Coronary artery (tissue), 2 donors: ENCODE data around the gene KCNH3.

Source experiments
- DNase-seq: peaks from one replicate; pipeline ENCODE4 v3.0.0-alpha.2; 2017; ENCODE audit warnings: low spot score
- H3K27ac ChIP-seq, 2 donors: fragments of 200-600 bp; sonication (generic); one replicate each; pipeline ENCODE4 v1.5.1; 2016 to 2019
- H3K4me3 ChIP-seq: fragments of 200-600 bp; sonication (generic); 2 replicates; pipeline ENCODE4 v1.5.1; 2016; ENCODE audit warnings: mild to moderate bottlenecking, moderate library complexity
- CTCF ChIP-seq: fragments of 200-600 bp; sonication (generic); IDR thresholded peaks from one replicate; pipeline ENCODE4 v1.5.1; 2019; ENCODE audit warnings: antibody characterized with exemption

The KCNH3 gene

GRCh38 chr12:49538510-49539403 is at the start of gene KCNH3:
TSS of gene KCNH3 (plus strand) at chr12:49539030. CDS start at chr12:49539417, 387 bp downstream.
- no peak for TF ChIP-seq CTCF
- H3K4me3 ChIP-seq, result peak within 1 kb of the TSS; percentile 73
- peak; percentile 82 for DNase-seq
- H3K27ac ChIP-seq, result no peak within 1 kb of the TSS

GRCh38 chr12:49489154-49489553 is 49.7 kb upstream of the KCNH3 start:
- no peak for TF ChIP-seq CTCF
- no peak for DNase-seq
- no peak overlapping the region for H3K27ac ChIP-seq
- H3K4me3 ChIP-seq, result no peak overlapping the region

DNA sequence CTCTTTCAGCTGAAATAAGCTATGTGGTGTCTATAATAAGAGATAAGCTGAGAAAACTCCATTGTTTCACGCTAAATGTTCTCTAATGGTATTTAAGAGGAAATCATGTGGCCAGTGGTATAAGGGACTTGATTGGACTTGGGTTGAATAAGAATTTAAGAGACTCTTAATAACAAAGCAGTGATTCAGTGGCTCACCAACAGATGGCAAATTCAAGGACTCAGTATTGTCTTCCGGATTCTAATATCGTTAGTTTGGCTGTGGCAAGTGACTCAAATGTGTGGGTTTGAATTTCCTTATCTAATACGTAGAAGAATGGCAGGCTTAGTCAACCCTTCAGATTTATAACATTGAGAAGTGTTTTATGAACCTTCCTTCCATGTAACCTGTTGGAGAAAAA is 49.1 kb upstream of the KCNH3 start:
- no peak for DNase-seq
- no peak overlapping the region for H3K4me3 ChIP-seq
- TF ChIP-seq CTCF, result no peak

GRCh38 chr12:49491823-49492222 is 47.0 kb upstream of the KCNH3 start:
- DNase-seq, result no peak
- Histone ChIP-seq H3K4me3 (no peak overlapping the region), H3K27ac (no peak overlapping the region)
- no peak for TF ChIP-seq CTCF

More for the DNA sequence above, 49.1 kb upstream of the KCNH3 start:
- no peak overlapping the region for H3K27ac ChIP-seq

GRCh38 chr12:49493900-49494299 is 44.9 kb upstream of the KCNH3 start:
- no peak overlapping the region for H3K27ac ChIP-seq
- no peak for TF ChIP-seq CTCF
- DNase-seq, result no peak
- no peak overlapping the region for H3K4me3 ChIP-seq

DNA sequence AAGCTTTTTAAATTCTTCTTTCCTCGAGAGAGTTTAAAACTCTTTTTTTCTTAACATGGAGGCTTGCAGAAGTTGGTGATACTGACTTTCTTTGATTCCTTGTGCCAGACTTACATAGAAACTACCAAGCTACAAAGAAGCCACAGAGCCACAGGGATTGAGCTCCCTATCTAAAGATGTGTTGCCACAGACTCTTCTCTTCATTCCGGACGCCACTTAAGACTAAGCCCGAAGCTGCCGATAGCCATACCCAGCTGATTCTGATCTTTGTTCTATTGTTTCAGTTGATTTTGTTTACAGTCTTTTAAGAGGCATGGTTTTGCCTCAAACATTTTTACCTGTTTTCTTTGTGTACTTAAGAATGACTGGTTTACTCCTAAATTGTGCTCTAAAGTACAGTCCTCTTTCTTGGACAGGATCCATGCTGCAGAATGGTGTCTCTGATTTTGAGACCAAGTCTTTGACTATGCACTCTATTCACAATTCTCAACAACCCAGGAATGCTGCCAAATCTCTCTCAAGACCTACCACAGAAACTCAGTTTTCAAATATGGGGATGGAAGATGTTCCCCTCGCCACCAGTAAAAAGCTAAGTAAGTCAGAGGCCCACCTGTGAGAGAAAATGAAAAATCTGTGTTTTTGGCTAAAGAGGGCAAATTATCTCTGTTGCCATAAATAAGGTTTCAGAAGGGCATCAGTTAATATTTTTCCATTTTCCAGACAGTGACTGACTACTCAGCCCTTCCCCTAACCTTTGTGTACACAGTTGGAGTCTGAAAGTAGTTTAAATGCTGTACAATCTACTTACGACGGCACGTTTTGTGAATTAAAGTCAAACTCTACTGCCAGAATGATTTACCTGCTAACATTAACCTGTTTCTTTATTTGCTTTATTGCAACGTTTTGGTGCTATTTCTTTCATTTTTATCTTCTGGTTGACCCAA is 42.1 kb upstream of the KCNH3 start:
- TF ChIP-seq CTCF, result no peak
- H3K4me3 ChIP-seq, result no peak overlapping the region
- DNase-seq, result no peak
- no peak overlapping the region for H3K27ac ChIP-seq
